GM19372 (cell line): ENCODE measurements around the gene NOL4.

Experiments
- ATAC-seq: cut with Tn5 transposase; IDR thresholded peaks from one replicate; pipeline ENCODE4 v1.9.1; 2021; ENCODE audit warnings: mild to moderate bottlenecking, low read depth, moderate library complexity; ENCODE audit not compliant: unreplicated experiment

The NOL4 gene

DNA sequence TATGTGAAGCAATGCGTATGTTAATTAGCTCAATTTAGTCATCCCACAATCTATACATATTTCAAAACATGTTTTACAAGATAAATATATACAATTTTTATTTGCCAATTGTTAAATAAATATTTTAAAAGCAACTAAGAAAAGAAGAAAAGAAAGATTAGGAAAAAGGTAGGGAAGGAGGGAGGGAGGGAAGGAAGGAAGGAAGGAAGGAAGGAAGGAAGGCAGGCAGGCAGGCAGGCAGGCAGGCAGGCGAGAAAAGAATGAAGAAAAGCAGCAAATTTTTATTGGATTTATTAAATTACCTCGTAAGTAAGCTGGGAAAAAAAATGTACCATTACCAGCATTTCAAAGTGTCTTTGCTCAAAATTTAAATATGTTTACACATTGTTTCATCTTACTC, 30.5 kb downstream of the NOL4 start:
- no peak for ATAC-seq

GRCh38 chr18:34189656-34190435, 34.9 kb downstream of the NOL4 start:
- ATAC-seq: no peak
